GM10248 (cell line): ENCODE measurements around the gene FFAR3.

Source experiments
- CTCF ChIA-PET: fragments of 300-600 bp; sonication (Branson Sonifier 250); formaldehyde crosslinking; extraction: SDS; loops from one replicate; lab custom pipeline; 2021; ENCODE audit warnings: antibody characterized with exemption; lab: Yijun Ruan, JAX
- POLR2A ChIA-PET: fragments of 350-650 bp; sonication (Branson Sonifier 250); formaldehyde crosslinking; extraction: SDS; loops from one replicate; lab custom pipeline; 2020; ENCODE audit warnings: antibody characterized with exemption; lab: Yijun Ruan, JAX
- DNase-seq: peaks from one replicate; pipeline ENCODE4 v3.0.0; 2012; ENCODE audit errors: extremely low spot score
- CTCF ChIP-seq: IDR thresholded peaks from 2 replicates; pipeline ENCODE4 v1.5.1; 2012; ENCODE audit warnings: mild to moderate bottlenecking, low read depth; ENCODE audit errors: extremely low read depth, missing control alignments, control extremely low read depth

Gene FFAR3

GRCh38 chr19:35357867-35358573 is at the start of gene FFAR3:
Gene FFAR3 (plus strand): TSS chr19:35358460. CDS start chr19:35358891, 431 bp downstream.
- ChIA-PET POLR2A (interaction anchor here (1.0 kb wide), 1 partner anchor 10 kb away, joined by 4 read pairs; no protein-coding TSS in a partner anchor), CTCF (interaction anchor here (0.9 to 7.2 kb wide), 10 partner anchors 17 to 151 kb away, joined by 3 to 125 read pairs (median 4); partner anchors contain the start of gene KRTDAP)
- no peak for TF ChIP-seq CTCF
- DNase-seq = peak; percentile 5

- ChIA-PET CTCF (no interaction called here), POLR2A (no interaction called here)
- TF ChIP-seq CTCF = no peak
- DNase-seq = no peak
Measured at GRCh38 chr19:35308910-35309309, 49.4 kb upstream of the FFAR3 start.

GRCh38 chr19:35309481-35310279 is 48.6 kb upstream of the FFAR3 start:
- no peak for TF ChIP-seq CTCF
- no peak for DNase-seq
- ChIA-PET CTCF (no interaction called here), POLR2A (no interaction called here)

GRCh38 chr19:35310331-35310730 is 47.9 kb upstream of the FFAR3 start:
- ChIA-PET CTCF (interaction anchor here (1.2 kb wide), 1 partner anchor 32 kb away, joined by 3 read pairs; no protein-coding TSS in a partner anchor), POLR2A (no interaction called here)
- TF ChIP-seq CTCF = no peak
- no peak for DNase-seq

GRCh38 chr19:35310811-35311465 is 47.3 kb upstream of the FFAR3 start:
- POLR2A ChIA-PET = no interaction called here
- DNase-seq = no peak
- TF ChIP-seq CTCF = no peak
- CTCF ChIA-PET = interaction anchor here (0.9 to 1.2 kb wide), 3 partner anchors 18 to 41 kb away, joined by 3 read pairs; partner anchors contain the start of gene CD22
